Fibroblast of lung (primary cell): ENCODE data around the gene DNAH9.

ENCODE experiments used
- EZH2 ChIP-seq: IDR thresholded peaks from 2 replicates; pipeline ENCODE4 v1.5.1; 2012; ENCODE audit warnings: low read length, control low read depth, mild to moderate bottlenecking; ENCODE audit errors: missing control alignments
- TF ChIP-seq, protein P1 (sequence below), 2 donors: IDR thresholded peaks in 1 of 2; conservative IDR thresholded peaks in 1 of 2; 1 replicate in 1 of 2; 2 replicates in 1 of 2; pipeline ENCODE4 v1.5.1; 2011 to 2012; ENCODE audit warnings: low read length in 2 of 2, control low read depth in 1 of 2, inconsistent platforms in 1 of 2, low read depth in 1 of 2, mild to moderate bottlenecking in 1 of 2

DNA sequence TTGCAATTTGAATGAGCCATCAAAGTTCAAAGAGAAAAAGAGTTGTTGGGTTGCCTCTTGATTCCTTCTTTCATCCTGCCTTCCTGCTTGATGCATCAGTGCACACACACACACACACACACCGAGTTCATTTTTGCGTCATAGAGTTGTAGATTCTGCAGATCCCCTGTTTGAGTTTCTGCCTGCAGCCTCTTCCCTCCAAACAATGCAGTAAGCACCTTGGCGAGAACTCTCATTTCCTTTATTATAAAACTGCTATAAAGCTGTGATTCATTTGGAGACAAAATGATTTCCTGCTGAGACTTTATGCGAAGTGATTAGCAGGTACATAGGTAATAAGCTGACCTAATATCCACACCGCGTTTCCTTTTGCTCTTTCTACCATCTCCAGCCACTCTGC is 26.7 kb downstream of the DNAH9 start:
- TF ChIP-seq, protein P1, sequence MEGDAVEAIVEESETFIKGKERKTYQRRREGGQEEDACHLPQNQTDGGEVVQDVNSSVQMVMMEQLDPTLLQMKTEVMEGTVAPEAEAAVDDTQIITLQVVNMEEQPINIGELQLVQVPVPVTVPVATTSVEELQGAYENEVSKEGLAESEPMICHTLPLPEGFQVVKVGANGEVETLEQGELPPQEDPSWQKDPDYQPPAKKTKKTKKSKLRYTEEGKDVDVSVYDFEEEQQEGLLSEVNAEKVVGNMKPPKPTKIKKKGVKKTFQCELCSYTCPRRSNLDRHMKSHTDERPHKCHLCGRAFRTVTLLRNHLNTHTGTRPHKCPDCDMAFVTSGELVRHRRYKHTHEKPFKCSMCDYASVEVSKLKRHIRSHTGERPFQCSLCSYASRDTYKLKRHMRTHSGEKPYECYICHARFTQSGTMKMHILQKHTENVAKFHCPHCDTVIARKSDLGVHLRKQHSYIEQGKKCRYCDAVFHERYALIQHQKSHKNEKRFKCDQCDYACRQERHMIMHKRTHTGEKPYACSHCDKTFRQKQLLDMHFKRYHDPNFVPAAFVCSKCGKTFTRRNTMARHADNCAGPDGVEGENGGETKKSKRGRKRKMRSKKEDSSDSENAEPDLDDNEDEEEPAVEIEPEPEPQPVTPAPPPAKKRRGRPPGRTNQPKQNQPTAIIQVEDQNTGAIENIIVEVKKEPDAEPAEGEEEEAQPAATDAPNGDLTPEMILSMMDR (conservative IDR thresholded peaks at IDR 0.05 in 1 of 2, IDR thresholded peaks at IDR 0.05 in 1 of 2; ENCODE audit: low read depth in 1 of 2, low read length in 2 of 2): no peak
- TF ChIP-seq EZH2: no peak
